Adrenal gland (tissue), 5 donors: ENCODE data around the gene SF3A1.

ENCODE experiments used
- POLR2A ChIP-seq, 2 donors: fragments of 450-650 bp; IDR thresholded peaks; one replicate each; pipeline ENCODE4 v1.6.1; 2017; ENCODE audit warnings: antibody characterized with exemption in 2 of 2, mild to moderate bottlenecking in 2 of 2, moderate library complexity in 1 of 2
- TF ChIP-seq, protein P1 (sequence below), 6 experiments: fragments of 450-650 bp in 4 of 6; fragments of 200-600 bp in 2 of 6; sonication (generic) in 1 of 6; IDR thresholded peaks; 1 replicate in 5 of 6; 2 replicates in 1 of 6; pipeline versions ENCODE4 v1.5.1 to v1.8.0; 2016 to 2021; ENCODE audit warnings: antibody characterized with exemption in 6 of 6, mild to moderate bottlenecking in 2 of 6, moderate library complexity in 1 of 6
- donor health status: DM: no; HTN: no; CAD: no.

- TF ChIP-seq, protein P1, sequence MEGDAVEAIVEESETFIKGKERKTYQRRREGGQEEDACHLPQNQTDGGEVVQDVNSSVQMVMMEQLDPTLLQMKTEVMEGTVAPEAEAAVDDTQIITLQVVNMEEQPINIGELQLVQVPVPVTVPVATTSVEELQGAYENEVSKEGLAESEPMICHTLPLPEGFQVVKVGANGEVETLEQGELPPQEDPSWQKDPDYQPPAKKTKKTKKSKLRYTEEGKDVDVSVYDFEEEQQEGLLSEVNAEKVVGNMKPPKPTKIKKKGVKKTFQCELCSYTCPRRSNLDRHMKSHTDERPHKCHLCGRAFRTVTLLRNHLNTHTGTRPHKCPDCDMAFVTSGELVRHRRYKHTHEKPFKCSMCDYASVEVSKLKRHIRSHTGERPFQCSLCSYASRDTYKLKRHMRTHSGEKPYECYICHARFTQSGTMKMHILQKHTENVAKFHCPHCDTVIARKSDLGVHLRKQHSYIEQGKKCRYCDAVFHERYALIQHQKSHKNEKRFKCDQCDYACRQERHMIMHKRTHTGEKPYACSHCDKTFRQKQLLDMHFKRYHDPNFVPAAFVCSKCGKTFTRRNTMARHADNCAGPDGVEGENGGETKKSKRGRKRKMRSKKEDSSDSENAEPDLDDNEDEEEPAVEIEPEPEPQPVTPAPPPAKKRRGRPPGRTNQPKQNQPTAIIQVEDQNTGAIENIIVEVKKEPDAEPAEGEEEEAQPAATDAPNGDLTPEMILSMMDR (IDR thresholded peaks at IDR 0.05): no peak
- no peak for TF ChIP-seq POLR2A (IDR thresholded peaks at IDR 0.05)
Observed at GRCh38 chr22:30284172-30284571, 72.5 kb downstream of the SF3A1 start.
